ENCODE measurements around the gene EFHC2.
"Not testable (repeated sequence)": the region's sequence is repeated elsewhere in the genome, so short reads cannot be mapped to it uniquely, and the experiment has no call there.

The EFHC2 gene

GRCh38 chrX:44241546-44241945, 101.9 kb downstream of the EFHC2 start:
- FAIRE-seq (no peak), DNase-seq (ENCODE audit: extremely low spot score, insufficient read length, low read depth) (no peak)

GRCh38 chrX:44240036-44240435, 103.4 kb downstream of the EFHC2 start:
- DNase-seq (ENCODE audit: extremely low spot score, insufficient read length, low read depth) (no peak), FAIRE-seq (no peak)

- no peak for FAIRE-seq
- no peak for DNase-seq (ENCODE audit: extremely low spot score, insufficient read length, low read depth)
These were observed 104.4 kb downstream of the EFHC2 start for GRCh38 chrX:44239036-44239435.

GRCh38 chrX:44235534-44235933, 107.9 kb downstream of the EFHC2 start:
- DNase-seq (ENCODE audit: extremely low spot score, insufficient read length, low read depth) = no peak
- no peak for FAIRE-seq

GRCh38 chrX:44234541-44234940, 108.9 kb downstream of the EFHC2 start:
- FAIRE-seq = no peak
- DNase-seq (ENCODE audit: extremely low spot score, insufficient read length, low read depth) = no peak

GRCh38 chrX:44234116-44234515, 109.4 kb downstream of the EFHC2 start:
- FAIRE-seq (no peak), DNase-seq (ENCODE audit: extremely low spot score, insufficient read length, low read depth) (no peak)

GRCh38 chrX:44232081-44232480, 111.4 kb downstream of the EFHC2 start:
- FAIRE-seq = no peak
- DNase-seq (ENCODE audit: extremely low spot score, insufficient read length, low read depth) = no peak

- no peak for DNase-seq (ENCODE audit: extremely low spot score, insufficient read length, low read depth)
- peak; percentile 9 for FAIRE-seq
These were observed 114.9 kb downstream of the EFHC2 start for GRCh38 chrX:44228621-44229020.

- no peak for DNase-seq (ENCODE audit: extremely low spot score, insufficient read length, low read depth)
- no peak for FAIRE-seq
These were observed 115.5 kb downstream of the EFHC2 start for GRCh38 chrX:44227991-44228390.

GRCh38 chrX:44225667-44226066, 117.8 kb downstream of the EFHC2 start:
- DNase-seq (ENCODE audit: extremely low spot score, insufficient read length, low read depth) (no peak), FAIRE-seq (no peak)

GRCh38 chrX:44224760-44225159, 118.7 kb downstream of the EFHC2 start:
- FAIRE-seq (no peak), DNase-seq (ENCODE audit: extremely low spot score, insufficient read length, low read depth) (no peak)

GRCh38 chrX:44223150-44223549, 120.3 kb downstream of the EFHC2 start:
- no peak for FAIRE-seq
- DNase-seq (ENCODE audit: extremely low spot score, insufficient read length, low read depth) = no peak

GRCh38 chrX:44218465-44218864, 125.0 kb downstream of the EFHC2 start:
- DNase-seq (ENCODE audit: extremely low spot score, insufficient read length, low read depth) (no peak), FAIRE-seq (no peak)

- FAIRE-seq (no peak), DNase-seq (ENCODE audit: extremely low spot score, insufficient read length, low read depth) (no peak)
These were observed 127.3 kb downstream of the EFHC2 start for GRCh38 chrX:44216171-44216570.

- FAIRE-seq (peak; percentile 26), DNase-seq (ENCODE audit: extremely low spot score, insufficient read length, low read depth) (no peak)
These were observed 139.7 kb downstream of the EFHC2 start for GRCh38 chrX:44203791-44204190.

GRCh38 chrX:44202596-44202995, 140.9 kb downstream of the EFHC2 start:
- DNase-seq (ENCODE audit: extremely low spot score, insufficient read length, low read depth) = no peak
- FAIRE-seq = no peak

GRCh38 chrX:44189116-44189515, 154.4 kb downstream of the EFHC2 start:
- FAIRE-seq = no peak

GRCh38 chrX:44187915-44188314, 155.6 kb downstream of the EFHC2 start:
- FAIRE-seq; DNase-seq (ENCODE audit: extremely low spot score, insufficient read length, low read depth): not testable (repeated sequence)

More at GRCh38 chrX:44189116-44189515, 154.4 kb downstream of the EFHC2 start:
- DNase-seq (ENCODE audit: extremely low spot score, insufficient read length, low read depth) = no peak

- FAIRE-seq = no peak
- no peak for DNase-seq (ENCODE audit: extremely low spot score, insufficient read length, low read depth)
These were observed 160.1 kb downstream of the EFHC2 start for GRCh38 chrX:44183329-44183728.

GRCh38 chrX:44178274-44179053, 165.0 kb downstream of the EFHC2 start:
- FAIRE-seq (no peak), DNase-seq (ENCODE audit: extremely low spot score, insufficient read length, low read depth) (no peak)

- DNase-seq (ENCODE audit: extremely low spot score, insufficient read length, low read depth) = no peak
- no peak for FAIRE-seq
These were observed 168.0 kb downstream of the EFHC2 start for GRCh38 chrX:44175455-44175854.

GRCh38 chrX:44174061-44174460, 169.4 kb downstream of the EFHC2 start:
- DNase-seq (ENCODE audit: extremely low spot score, insufficient read length, low read depth) (no peak), FAIRE-seq (no peak)
